Panc1 (cell line): ENCODE measurements around the gene FGFRL1. TPM values are rescaled to one million over a fixed set of nuclear protein-coding genes. Genes with fewer than 3 reads are reported as not detected.

Experiments used
- ATAC-seq: fragments of 200-7000 bp; cut with Tn5 transposase; 2 replicates; pipeline ENCODE4 v1.9.1; 2020; ENCODE audit warnings: mild to moderate bottlenecking, moderate library complexity
- BruUV-seq: library from RNA; stranded (reverse); fragments of 400-500 nt; replicated peaks from 2 replicates; lab custom pipeline; 2021; lab: Mats Ljungman, UMichigan
- CTCF ChIA-PET: fragments of 300-600 bp; sonication (Branson Sonifier 250); formaldehyde crosslinking; loops from one replicate; lab custom pipeline; 2022; ENCODE audit warnings: antibody characterized with exemption; lab: Charles Lee
- POLR2A ChIA-PET: fragments of 300-600 bp; sonication (Branson Sonifier 250); formaldehyde crosslinking; loops from one replicate; lab custom pipeline; 2022; ENCODE audit warnings: antibody characterized with exemption; lab: Charles Lee
- DNase-seq: peaks from one replicate; pipeline ENCODE4 v3.0.0-alpha.2; 2010; ENCODE audit warnings: low read depth, low spot score
- H3K27ac ChIP-seq: 2 replicates; pipeline ENCODE4 v1.5.1; 2011; ENCODE audit warnings: mild to moderate bottlenecking, low read length, inconsistent platforms
- H3K27me3 ChIP-seq: fragments of 200-500 bp; sonication (Bioruptor generic); 2 replicates; pipeline ENCODE4 v1.6.0; 2014; ENCODE audit warnings: low read length, inconsistent platforms; ENCODE audit not compliant: control insufficient read depth, insufficient read depth
- H3K36me3 ChIP-seq: fragments of 200-500 bp; sonication (Bioruptor generic); 2 replicates; pipeline ENCODE4 v1.5.1; 2014; ENCODE audit warnings: inconsistent platforms, mild to moderate bottlenecking, low read length, moderate library complexity; ENCODE audit not compliant: control insufficient read depth, insufficient read depth
- H3K4me1 ChIP-seq: 2 replicates; pipeline ENCODE4 v1.5.1; 2011; ENCODE audit warnings: inconsistent platforms, mild to moderate bottlenecking, low read length, moderate library complexity; ENCODE audit not compliant: control insufficient read depth, insufficient read depth
- H3K4me3 ChIP-seq, 2 experiments: 2 replicates each; pipeline ENCODE4 v1.5.1; 2011 to 2012; ENCODE audit warnings: low read depth in 2 of 2, low read length in 2 of 2, mild to moderate bottlenecking in 2 of 2, inconsistent platforms in 1 of 2, moderate library complexity in 1 of 2
- H3K9me3 ChIP-seq: fragments of 200-500 bp; sonication (Bioruptor generic); 2 replicates; pipeline ENCODE4 v1.5.1; 2014; ENCODE audit warnings: low read depth, mild to moderate bottlenecking, inconsistent platforms, low read length, moderate library complexity; ENCODE audit not compliant: control insufficient read depth, insufficient read depth
- POLR2AphosphoS5 ChIP-seq: IDR thresholded peaks from 2 replicates; pipeline ENCODE4 v1.6.1; 2012; ENCODE audit warnings: mild to moderate bottlenecking, low read depth, low read length, moderate library complexity
- SIN3A ChIP-seq: IDR thresholded peaks from 2 replicates; pipeline ENCODE4 v1.6.1; 2012; ENCODE audit warnings: low read depth, mild to moderate bottlenecking, low read length, moderate library complexity, borderline replicate concordance; ENCODE audit not compliant: insufficient read depth
- TCF7L2 ChIP-seq: IDR thresholded peaks from 2 replicates; pipeline ENCODE4 v1.6.1; 2011; ENCODE audit warnings: mild to moderate bottlenecking, low read depth, low read length, inconsistent platforms
- in situ Hi-C: cut with HindIII; loops from 2 replicates; pipeline ENCODE4 v1.10.0; 2016; ENCODE audit warnings: low sequenced_read_pairs, low pct_unique_long_range_greater_than_20kb
- intact Hi-C: fragments of 100-400 bp; cut with micrococcal nuclease; formaldehyde crosslinking; loops from one replicate; pipeline ENCODE4 v1.10.0; 2022; ENCODE audit not compliant: unreplicated experiment
- total RNA-seq: library from RNA; stranded (reverse); gene quantifications from one replicate; pipeline ENCODE4 v1.2.1, GENCODE V29; 2021; ENCODE audit not compliant: unreplicated experiment
- TF ChIP-seq, protein P1 (sequence below): fragments of 450-650 bp; IDR thresholded peaks from 2 replicates; pipeline ENCODE4 v1.5.1; 2017; ENCODE audit warnings: mild to moderate bottlenecking
- TF ChIP-seq, protein P2 (sequence below), 2 experiments: IDR thresholded peaks; 2 replicates each; pipeline ENCODE4 v1.6.1; 2011 to 2012; ENCODE audit warnings: low read depth in 2 of 2, control low read depth in 1 of 2, low read length in 1 of 2, mild to moderate bottlenecking in 1 of 2, moderate library complexity in 1 of 2; ENCODE audit not compliant: insufficient read depth in 1 of 2

The FGFRL1 gene
- total RNA-seq, 1 experiment from 2014 or later, result 43.1 TPM

DNA sequence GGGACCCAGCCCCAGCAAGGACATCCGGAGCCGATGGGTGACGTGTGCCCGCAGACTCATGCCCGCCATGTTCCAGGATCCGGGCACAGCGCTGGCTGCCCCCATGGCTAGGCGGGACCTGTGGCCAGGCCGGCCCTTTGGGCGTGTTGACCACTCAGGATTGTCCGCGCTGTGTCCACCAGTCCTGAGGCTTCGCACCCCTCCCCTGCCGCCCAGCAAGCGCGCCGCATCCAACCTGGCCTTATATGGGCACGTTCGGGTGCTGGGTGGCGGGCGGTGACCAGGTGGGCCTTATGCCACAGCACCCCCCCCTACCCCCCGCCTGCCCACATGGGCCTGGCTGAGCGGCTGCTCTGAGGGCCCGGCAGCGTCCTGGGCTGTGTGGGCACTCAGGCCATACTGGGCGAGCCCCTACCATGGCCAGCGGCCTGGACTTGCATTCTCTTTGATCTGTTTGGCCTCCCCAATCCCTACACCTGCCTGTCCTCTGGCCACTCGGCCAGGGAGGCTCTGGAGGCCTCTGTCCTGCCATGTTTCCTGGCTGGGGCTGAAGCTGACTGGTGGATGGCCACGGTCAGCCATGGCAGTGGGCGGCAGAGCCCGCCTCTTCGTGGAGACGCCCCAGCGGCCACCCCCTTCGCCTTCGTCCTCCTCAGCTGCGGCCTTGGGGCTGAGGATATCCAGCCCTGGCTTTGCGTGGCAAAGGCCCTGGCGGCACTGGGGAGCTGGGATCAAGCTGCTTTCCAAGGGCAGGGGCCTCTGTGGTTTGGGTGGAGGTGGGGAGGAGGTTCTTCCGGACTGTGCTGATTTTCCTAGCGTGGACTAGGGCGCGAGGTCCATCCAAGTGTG is 2.0 kb downstream of the FGFRL1 start:
- no peak for ATAC-seq
- Histone ChIP-seq H3K4me3 (no peak overlapping the region), H3K4me1 (no peaks in the 10 kb centered on the region; the same call in 1 of the 2 replicates), H3K27ac (no peak overlapping the region), H3K9me3 (no peaks in the 10 kb centered on the region), H3K36me3 (no peaks in the 10 kb centered on the region), H3K27me3 (no peaks in the 10 kb centered on the region)
- intact Hi-C loops (no loop called here), in situ Hi-C loops (no loop called here)
- CTCF ChIA-PET, result no interaction called here
- BruUV-seq, result no TSS peak
- TF ChIP-seq TCF7L2 (no peak), SIN3A (no peak), POLR2AphosphoS5 (no peak)
- TF ChIP-seq, protein P1, sequence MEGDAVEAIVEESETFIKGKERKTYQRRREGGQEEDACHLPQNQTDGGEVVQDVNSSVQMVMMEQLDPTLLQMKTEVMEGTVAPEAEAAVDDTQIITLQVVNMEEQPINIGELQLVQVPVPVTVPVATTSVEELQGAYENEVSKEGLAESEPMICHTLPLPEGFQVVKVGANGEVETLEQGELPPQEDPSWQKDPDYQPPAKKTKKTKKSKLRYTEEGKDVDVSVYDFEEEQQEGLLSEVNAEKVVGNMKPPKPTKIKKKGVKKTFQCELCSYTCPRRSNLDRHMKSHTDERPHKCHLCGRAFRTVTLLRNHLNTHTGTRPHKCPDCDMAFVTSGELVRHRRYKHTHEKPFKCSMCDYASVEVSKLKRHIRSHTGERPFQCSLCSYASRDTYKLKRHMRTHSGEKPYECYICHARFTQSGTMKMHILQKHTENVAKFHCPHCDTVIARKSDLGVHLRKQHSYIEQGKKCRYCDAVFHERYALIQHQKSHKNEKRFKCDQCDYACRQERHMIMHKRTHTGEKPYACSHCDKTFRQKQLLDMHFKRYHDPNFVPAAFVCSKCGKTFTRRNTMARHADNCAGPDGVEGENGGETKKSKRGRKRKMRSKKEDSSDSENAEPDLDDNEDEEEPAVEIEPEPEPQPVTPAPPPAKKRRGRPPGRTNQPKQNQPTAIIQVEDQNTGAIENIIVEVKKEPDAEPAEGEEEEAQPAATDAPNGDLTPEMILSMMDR, result no peak
- TF ChIP-seq, protein P2, sequence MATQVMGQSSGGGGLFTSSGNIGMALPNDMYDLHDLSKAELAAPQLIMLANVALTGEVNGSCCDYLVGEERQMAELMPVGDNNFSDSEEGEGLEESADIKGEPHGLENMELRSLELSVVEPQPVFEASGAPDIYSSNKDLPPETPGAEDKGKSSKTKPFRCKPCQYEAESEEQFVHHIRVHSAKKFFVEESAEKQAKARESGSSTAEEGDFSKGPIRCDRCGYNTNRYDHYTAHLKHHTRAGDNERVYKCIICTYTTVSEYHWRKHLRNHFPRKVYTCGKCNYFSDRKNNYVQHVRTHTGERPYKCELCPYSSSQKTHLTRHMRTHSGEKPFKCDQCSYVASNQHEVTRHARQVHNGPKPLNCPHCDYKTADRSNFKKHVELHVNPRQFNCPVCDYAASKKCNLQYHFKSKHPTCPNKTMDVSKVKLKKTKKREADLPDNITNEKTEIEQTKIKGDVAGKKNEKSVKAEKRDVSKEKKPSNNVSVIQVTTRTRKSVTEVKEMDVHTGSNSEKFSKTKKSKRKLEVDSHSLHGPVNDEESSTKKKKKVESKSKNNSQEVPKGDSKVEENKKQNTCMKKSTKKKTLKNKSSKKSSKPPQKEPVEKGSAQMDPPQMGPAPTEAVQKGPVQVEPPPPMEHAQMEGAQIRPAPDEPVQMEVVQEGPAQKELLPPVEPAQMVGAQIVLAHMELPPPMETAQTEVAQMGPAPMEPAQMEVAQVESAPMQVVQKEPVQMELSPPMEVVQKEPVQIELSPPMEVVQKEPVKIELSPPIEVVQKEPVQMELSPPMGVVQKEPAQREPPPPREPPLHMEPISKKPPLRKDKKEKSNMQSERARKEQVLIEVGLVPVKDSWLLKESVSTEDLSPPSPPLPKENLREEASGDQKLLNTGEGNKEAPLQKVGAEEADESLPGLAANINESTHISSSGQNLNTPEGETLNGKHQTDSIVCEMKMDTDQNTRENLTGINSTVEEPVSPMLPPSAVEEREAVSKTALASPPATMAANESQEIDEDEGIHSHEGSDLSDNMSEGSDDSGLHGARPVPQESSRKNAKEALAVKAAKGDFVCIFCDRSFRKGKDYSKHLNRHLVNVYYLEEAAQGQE (IDR thresholded peaks at IDR 0.05; ENCODE audit: insufficient read depth in 1 of 2, low read depth in 2 of 2, low read length in 1 of 2), result no peak
- POLR2A ChIA-PET, result no interaction called here
- no peak for DNase-seq

DNA sequence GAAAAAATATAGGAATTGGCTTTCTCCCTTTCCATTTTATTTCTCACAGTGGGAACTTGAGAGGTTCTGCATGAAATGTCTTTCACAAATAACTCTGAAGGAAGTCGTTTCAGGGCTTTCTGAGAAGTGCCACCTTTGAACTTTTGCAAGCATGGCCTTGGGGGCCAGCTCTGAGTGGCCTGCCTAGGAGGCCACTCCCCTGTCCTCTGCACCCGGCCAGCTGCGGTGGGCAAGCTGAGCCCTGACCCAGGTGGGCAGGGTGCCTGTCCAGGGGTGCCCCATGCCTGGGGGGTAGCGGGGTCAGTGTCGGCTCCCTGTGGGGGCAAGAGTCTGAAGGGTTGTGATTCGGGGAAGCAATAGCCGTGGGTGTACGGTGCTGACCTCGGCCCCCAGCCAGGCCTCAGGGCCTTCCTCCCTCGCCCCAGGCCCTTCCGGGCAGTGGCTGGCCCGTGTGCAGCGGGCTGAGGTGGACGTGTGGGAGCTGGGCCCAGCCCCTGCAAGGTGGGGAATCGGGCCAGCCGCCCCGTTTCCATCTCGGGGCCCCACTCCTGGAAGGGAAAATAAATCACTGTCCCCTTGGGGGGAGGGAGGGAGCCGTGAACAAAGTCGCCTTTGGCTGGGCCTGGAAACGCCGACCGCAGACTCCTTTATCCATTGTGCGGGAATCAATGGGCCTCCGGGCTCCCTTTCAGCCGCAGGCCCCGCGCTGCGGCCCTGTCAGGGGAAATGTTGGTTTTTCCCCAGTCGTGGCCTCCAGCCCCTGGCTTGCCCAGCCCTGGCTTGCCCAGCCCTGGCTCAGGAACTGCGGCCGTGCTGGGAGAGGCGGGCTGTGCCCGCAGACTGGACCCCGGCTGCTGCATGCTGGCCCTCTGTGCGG is 3.1 kb downstream of the FGFRL1 start:
- ChIA-PET CTCF (no interaction called here), POLR2A (no interaction called here)
- ATAC-seq (no peak), DNase-seq (no peak)
- no peak for TF ChIP-seq SIN3A
- Histone ChIP-seq H3K9me3 (no peaks in the 10 kb centered on the region), H3K4me3 (no peak overlapping the region), H3K36me3 (no peaks in the 10 kb centered on the region), H3K27me3 (no peaks in the 10 kb centered on the region), H3K27ac (no peak overlapping the region), H3K4me1 (peaks cover 6% of the 10 kb centered on the region; the same call in 1 of the 2 replicates)
- intact Hi-C loops, result no loop called here
- in situ Hi-C loops, result no loop called here
- BruUV-seq, result TSS peak; percentile 84
